HL-60/S4 (cell line): ENCODE results near the gene HOXB4.

Experiments
- in situ Hi-C: fragments of 300-500 bp; cut with MboI; formaldehyde crosslinking; loops from 2 replicates; pipeline ENCODE4 v1.14.3; 2022; ENCODE audit warnings: low sequenced_read_pairs

HOXB4 gene

DNA sequence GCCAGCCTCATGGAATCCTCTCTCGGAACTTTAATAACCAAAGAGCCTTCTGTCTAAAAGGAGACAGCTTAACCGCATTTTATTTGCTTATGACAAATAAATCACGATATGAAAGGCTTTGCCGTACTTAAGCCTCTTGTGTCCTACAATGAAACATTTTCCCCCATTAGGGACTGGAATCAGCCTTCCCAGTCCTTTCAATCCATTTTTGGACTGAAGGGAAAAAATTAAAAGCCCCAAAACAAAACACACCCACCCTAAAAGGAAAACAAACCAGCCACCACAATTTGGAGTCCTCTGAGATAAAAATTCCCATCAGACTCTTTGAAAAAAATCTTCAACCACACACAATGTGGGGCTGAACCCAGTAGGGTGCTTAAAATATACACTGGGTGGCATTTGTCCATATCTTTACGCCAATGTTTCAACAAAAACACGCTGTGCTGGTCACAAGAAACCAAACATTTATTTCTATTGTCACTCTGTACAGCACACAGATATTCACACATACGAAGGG, 3.0 kb downstream of the HOXB4 start:
- in situ Hi-C loops, result no loop called here

DNA sequence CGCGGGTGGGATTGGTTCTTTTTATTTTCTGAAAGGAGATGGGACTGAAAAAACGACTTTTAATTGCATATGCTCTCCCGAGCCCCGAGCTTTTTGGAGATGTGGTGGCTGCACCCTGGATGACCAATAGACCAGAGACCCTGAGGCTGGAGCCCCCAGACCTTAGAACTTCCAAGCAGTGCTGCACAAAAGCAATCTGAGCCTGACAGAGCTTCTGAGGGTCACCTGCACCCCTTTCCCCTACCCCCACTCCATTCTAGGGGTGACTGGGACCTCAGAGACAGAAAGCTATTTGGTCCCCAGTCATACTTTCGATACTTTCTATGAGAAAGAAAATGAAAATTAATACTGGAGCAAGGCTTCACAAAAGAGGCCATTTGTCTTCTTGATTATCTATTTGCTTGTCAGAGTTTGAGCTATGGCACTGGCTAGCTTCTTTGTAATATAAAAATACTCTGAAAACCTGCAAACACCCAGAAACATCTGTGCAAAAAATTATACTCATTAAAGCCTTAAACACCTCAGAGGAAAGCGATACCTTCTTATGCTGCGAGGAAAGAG, 3.6 kb downstream of the HOXB4 start:
- in situ Hi-C loops, result no loop called here

DNA sequence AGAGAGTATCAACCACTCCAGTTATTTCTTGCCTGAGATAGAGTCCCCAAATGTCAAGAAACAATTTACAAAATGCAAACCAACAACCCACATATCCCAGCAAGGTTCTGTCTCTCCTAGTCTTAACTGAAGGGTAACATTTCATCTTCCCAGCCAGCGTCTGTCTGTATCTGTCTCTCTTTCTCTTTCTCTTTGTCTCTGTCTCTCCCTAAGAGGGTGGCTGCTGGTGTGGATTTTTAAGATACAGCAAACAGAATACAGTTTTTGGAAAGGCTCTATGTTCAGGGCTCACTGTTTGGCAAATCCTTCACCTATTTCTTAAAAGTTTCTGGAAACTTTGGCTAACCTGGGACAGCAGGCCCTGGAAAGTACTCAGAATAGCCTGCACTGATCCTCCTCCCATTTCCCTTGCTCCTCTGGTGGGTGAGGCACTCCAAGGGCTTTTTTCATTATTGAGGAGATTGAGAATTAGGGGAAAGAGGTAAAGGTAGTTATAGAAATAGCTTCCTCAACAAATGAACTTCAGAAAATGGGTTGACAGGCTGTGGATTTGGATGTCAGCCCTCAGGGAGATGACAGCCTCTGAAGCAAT, 6.2 kb downstream of the HOXB4 start:
- in situ Hi-C loops, result no loop called here

DNA sequence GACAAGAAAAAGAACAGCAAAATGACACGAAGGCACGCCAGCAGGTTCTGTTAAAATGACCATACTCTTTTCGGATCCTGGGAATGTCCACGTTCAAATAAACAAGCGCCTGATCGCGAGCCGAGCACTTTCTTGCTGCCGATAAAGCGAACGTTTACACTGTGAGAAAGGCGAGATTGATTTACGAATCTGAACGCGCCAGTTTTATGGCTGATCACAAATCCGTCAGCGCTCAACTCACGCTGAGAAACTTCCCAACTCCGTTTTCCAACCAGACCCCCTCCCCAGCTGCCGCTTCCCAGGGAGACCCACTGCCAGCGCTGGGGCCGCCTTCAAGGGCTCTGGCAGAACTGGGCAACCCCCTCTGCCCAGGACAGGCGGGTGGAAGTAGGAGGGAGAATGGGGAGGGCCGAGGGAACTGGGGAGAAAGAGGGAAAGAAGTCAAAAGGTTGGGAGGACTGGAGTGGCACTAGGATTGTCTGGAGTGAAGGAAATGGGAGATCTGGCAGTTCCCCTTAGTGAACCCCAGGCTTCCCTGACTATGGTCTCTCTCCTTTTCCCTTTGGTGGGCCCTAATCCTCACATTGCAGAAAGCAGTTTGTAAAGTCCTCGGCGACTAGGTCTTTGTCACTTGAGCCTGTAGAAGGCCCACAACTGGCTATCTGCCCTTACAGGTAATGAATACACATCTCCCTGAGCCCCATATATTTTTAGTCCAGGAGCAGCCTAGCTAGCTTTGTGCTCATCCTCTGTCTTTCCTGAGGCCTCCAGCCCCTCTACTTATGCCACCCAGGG, 6.9 kb downstream of the HOXB4 start:
- in situ Hi-C loops, result no loop called here

DNA sequence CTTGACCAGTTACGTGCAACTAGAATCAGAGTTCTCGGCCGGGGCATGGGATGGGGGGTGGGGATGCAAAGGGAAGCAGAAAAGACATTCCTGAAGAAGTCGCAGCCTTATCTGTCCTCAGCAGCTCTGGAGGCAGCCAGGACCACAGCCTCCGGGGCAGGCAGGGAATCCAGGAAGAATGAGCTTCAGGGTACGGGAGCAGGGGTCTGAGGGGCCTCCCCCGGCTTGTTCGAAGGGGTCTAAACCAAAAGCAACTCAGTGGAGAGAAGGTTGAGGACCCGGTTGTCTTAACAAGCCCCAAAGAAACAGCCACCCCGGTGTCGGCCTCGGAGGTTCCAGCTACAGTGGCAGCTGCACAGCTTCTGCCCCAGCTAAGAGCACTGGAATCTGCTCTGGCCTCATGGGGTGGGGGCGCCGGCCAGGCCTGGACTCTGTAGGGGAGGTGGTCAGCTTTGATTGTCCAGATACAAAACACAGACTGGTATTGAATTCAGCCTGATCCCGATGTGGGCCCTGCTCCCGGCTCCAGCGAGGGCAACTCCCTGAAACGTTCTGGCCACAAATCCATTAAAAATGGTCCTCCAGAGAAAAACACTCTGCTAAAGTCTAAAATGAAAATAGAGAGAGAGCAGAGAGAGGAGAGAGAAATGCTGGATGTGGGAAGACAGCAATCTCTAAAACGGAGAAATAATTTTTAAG, 7.7 kb downstream of the HOXB4 start:
- in situ Hi-C loops, result no loop called here

DNA sequence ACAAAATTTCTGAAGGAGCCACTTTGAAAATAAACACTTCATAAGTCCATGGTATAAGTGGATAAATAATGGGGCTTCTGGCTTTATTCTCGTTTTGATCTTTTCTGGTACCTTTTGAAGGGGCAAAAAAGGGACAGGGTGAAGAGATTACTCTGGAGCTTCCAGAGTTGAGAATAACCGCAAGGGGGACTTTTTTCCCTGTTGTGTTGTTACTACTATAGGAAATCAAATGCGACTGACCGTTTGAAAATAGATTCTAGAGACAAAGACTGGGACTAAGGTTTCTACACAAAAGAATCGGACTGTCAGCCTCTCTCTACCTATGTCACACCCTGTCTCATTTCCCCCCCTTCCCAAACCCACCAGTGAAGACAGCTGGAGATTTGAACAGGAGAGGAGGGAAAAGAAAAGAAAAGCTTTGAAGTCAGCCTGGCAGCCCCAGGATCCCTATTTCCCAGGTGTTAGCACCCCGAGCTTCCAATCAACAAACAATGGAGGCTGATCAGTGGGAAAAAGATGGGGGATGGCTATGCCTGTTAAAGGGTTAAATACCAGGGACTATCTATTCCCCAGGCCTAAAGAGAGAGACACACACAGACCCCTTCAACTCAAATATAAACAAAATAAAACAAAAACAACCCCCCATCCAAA, 8.4 kb downstream of the HOXB4 start:
- in situ Hi-C loops, result no loop called here

DNA sequence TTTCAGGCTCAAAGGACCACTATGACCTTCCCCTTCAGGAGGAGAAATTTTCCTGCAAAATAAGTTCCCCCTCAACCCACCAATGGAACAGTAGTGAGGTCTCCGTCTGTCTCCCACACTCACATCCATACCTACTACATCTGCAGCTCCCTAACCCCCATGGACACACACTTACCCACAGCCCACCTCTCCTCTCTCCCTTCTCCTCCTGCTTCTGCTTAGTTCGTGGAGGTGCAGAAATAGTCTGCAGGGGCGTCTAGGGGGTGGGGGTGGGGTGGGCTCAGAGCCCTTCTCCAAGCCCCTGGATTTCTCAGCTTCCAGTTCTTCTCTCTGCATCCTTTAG, 8.9 kb downstream of the HOXB4 start:
- in situ Hi-C loops, result no loop called here

DNA sequence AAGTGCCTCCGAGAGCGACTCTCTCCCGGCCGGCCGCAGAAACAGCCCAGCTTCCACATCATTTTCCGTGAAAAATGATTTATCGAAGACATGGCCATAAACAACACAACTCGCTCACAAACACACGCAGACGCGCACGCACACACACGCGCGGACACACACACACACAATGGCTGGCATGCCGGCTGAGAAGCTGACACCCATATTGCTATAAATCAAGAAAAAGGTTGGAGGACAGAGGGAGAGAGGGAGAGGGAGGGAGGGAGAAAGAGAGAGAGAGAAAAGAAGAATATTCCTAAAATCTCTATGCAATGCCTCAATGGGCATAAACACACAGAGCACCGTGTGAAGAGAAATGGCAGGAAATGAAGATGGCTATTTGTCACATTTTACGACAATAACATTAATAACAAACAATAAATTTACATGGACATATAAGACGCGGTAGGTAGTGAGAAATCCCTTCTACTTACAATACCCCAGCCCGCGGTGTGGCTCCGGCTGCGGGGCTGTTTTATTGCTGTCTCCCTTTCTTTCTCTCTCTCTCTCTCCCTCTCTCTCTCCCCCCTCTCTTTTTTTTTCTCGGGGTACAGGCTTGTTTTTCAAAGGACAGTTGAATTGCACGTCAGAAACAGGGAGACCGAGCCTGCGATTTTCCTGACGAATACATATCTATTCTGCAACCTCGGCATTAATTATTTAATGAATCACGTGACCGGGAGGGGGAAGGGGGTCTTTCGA, 9.5 kb downstream of the HOXB4 start:
- in situ Hi-C loops, result no loop called here

DNA sequence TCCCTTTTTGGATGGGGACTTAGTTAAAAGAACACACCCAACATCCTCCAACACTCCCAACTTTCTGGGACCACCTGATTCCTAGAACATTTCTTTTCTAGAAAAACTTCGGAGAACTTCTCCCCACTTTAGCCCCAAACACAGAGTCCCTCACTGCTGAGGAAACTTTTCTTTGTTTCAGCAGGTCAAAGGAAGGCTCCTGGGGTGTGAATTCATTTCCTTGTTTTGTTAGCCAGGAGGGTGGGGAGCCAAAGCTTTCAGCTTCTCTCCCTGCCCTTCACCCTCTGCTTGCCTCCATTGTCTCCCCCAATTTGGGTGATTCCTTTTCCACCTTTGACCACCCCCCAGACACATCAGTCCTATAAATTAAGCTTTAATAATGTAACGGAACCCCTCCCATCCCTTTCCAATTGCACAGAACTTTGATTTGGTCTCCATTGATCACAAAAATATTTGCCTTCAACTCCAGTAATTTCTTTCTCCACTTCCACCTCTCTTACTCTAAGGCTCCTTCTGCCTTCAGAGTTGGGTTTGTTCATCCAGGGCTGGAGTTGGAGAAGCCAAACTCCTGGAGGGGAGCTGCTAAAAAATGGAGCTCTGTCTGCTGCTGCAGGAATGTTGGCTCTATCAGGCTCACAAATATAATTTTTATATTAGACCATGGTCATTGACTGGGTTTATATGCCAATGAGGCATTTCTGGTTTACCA, 10.3 kb downstream of the HOXB4 start:
- in situ Hi-C loops, result no loop called here

DNA sequence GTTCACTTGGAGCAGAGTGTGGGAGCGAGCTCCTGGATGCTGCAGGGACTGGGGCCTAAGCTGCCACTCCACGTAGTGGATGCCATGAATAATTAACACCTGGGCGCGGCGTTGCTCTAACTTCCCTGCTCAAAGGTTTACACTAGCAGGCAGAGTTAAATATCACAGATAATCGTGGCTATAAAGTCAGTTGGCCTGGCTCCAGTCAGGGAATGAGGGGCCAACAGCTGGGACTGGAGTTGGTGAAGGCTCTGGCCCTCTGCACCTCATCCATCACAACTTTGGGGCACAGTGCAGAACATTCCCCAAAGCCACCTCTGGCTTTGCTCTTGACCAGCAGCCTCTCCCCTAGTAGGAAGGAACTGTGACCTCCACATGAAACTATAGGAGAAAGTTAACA, 10.9 kb downstream of the HOXB4 start:
- in situ Hi-C loops, result no loop called here

DNA sequence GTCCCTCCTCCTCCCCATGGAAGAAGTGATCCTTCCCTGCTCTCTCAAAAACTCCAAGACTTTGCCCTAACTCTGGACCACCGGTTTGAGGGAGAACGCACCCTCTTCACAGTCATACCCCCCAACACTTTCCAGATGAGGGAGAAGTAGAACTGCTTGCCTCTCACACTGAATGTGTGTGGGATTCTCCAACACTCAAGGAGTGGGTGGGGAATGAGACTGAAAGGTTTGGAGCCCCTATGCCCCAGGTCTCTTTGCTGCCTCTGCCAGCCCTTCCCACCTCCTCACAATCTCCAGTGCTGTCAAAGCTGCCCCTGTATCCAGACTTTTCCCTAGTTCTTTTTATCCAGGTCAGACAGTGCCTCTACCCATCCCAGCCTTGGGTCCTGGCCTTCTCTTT, 11.4 kb downstream of the HOXB4 start:
- in situ Hi-C loops, result no loop called here

DNA sequence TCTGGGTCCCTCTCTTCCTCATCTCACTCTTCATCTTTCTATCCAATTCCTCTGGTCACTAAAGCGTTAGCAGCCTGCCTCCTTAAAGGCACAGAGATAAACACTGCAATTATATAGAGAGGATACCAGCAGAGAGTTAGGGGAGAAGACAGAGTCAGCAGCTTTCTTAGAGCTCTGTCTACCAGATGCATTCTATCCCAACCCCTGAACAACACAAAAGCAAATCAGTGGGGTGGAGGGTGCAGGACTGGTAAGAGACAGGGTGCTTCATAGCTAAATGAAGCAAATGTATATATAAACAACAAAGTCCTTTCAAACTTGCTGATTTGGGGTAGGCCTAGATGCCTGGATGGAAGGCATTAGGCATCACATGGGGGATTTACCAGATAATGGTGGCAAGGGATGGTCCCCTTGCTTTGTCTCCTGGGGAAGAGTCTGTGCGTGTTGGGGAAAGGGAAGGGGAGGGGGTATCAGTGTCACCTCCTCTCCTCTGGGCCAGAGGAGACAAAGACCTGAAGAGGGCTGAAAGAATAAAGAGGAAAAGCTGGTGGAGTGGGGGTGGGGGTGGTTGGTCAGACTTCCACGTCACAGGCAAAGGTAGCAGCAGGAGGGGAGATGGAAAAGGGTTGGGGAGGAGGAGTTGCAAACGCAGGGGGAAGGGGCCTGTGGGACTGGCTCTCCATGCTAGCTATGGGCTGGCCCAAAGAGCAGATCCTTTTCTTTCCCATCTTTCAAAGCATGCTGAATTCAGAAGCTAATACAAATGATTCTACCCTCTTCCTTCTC, 12.0 kb downstream of the HOXB4 start:
- in situ Hi-C loops, result no loop called here

DNA sequence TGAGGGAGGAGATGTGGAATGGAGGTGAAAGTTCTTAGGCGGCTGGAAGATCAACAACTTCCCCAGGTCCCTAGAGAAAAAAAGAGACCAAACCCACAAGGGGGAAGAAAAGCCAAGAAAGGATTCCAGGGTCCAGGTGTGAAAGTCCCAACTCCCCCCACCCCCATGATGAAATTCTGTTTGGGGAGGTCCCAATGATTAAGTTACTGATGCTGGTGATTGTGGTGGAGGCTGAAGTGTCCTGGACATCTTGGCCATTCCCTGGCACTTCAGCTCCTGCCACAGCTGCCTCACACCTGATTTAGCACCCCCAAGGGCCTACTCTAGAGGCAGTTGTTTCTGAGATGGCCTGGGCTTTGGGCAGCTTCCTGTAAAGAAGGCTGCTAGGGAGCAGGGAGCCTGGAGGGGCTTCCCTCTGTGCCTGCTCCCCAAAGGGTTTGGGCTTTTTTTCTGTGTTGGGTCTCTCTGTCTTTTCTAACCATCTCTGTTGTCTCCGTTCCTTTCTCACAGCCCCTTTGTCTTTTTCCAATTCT, 13.1 kb downstream of the HOXB4 start:
- in situ Hi-C loops, result no loop called here

DNA sequence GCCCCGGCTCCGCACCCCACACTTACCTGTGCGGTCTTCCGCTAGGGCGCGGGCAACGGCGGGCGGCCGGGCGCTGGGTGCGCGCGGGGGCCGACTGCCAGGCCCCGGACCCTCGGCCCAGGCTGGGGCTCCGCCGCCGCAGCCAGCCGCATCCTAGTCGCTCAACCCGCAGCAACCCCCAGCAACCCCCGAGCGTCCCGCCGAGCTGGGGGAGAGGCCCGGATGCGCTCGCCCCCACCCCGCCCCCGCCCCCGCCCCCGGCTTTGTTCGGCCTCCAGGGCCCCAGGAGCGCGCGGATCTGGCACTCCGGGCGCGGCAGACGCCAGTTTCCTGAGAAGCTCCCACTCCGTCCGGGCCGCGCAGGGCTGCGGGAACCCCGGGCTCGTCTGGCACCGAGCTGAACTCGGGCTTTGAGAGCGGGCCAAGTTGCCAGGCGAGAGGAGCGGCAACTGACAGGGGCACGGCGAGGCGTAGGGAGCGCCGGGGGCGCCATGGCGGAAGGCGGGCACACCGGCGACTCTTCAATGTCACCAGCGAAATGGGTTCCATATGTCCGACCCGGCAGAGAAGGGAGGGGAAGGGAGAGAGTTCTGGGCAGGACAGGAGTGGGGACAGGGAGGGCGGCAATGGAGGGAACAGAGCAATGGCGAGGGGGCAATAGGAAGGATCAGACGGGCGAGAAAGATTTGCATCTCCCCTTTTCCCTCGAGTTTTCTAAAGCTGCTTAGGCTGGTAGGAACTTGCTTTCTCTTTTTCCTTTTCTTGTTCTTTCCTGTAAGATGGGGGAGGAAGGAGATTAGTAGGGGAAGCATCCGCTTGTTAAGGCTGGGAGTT, 13.7 kb downstream of the HOXB4 start:
- in situ Hi-C loops, result no loop called here

DNA sequence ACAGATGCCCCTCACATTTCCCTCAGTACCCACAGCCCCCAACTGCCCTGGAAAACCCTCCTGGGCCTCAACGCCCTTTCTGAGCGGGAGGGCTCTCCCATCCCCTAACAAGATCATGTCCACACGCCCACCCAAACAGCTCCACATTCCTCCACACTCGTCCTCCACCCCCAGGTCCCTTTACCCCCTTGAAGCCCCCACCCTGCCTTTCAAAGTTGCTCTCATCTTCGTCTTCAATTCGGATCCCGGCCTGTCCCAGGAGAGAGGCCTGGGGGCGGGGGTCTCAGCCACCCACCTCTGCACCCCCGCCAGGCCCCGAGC, 14.3 kb downstream of the HOXB4 start:
- in situ Hi-C loops, result no loop called here

DNA sequence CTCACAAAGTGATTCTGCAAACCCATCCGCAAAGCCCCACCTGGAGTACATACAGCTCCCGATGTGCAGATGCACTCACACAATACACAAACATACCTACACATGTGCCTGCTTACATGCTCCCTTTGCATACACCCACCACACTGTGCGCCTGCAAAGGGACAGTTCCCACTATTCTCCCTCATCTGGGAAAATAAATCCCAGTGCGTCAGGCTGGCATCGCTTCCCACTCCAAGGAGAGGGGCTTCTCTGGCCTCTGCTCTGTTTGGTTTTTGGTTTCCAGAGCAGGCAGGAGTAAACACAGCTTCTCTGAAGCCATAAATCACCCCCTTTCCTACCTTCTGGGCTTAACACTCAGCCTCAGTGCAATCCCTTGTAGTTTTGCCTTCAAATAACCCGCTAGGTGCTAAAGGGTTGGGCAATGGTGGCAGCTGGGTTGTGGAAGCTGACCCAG, 14.7 kb downstream of the HOXB4 start:
- in situ Hi-C loops, result no loop called here

DNA sequence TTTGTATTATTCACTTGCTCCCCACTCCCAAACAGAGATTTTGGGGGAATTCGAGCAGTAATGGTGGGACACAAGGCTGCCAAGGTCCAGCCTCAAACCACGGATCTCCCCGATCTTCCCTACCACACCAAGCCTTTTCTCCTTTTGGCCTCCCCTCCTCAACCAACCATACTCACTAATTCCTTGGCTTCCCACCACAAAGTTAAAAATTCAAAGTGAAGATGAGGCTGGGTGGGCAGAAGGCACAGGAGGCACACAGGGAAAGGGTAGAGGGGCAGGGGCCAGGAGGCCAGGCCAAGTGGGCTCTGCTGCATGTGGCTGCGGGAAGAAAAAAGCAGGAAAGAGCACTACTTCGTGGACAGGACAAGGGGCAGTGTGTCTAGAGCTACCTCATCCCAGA, 15.2 kb downstream of the HOXB4 start:
- in situ Hi-C loops, result no loop called here
